GM18498 (cell line): Measurements from ENCODE around the gene KDM5B.
"Not testable (repeated sequence)": the region's sequence is repeated elsewhere in the genome, so short reads cannot be mapped to it uniquely, and the experiment has no call there.

ENCODE experiments used
- ATAC-seq: cut with Tn5 transposase; IDR thresholded peaks from one replicate; pipeline ENCODE4 v1.9.1; 2021; ENCODE audit warnings: mild to moderate bottlenecking, moderate library complexity; ENCODE audit not compliant: unreplicated experiment

KDM5B gene

DNA sequence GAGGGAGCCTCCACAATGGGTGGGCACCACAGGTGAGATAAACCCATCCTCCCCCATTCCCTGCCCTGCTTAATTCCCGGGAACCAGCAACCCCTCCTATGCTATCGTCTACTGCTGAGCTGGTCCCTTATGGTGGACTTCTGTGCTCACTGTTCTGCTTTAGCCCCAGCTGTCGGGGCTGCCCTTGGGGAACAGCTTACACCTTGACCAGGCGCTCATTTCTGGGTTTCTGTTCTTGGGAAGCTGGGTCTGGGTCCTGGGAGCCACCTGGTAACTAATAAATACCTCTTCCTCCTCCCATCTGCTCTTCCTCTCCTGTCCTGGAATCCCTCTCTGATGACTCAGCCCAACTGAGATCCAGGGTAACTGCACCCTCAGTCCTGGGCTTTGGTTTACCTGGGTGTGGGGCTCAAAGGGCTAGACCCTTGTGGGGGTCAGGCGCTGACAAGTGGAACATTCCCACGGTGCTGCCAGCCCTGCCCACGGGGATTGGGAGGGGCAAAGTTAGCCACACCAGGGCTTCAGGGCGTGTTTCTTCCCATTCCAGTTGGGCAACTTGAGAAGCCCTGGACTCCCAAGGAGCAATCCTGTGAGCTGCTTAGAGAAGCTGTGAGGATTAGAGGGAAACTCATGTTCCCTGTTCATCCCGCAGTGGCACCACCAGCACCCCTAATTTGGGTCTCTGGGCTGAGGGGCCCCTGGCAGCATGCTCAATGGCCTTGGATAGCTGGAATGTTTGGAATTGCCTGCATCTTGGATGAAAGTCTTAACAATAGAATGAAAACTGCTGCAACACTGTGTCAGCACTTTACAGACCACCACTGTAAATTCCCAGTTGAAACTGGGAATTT, 4.2 kb upstream of the KDM5B start:
- ATAC-seq: no peak

DNA sequence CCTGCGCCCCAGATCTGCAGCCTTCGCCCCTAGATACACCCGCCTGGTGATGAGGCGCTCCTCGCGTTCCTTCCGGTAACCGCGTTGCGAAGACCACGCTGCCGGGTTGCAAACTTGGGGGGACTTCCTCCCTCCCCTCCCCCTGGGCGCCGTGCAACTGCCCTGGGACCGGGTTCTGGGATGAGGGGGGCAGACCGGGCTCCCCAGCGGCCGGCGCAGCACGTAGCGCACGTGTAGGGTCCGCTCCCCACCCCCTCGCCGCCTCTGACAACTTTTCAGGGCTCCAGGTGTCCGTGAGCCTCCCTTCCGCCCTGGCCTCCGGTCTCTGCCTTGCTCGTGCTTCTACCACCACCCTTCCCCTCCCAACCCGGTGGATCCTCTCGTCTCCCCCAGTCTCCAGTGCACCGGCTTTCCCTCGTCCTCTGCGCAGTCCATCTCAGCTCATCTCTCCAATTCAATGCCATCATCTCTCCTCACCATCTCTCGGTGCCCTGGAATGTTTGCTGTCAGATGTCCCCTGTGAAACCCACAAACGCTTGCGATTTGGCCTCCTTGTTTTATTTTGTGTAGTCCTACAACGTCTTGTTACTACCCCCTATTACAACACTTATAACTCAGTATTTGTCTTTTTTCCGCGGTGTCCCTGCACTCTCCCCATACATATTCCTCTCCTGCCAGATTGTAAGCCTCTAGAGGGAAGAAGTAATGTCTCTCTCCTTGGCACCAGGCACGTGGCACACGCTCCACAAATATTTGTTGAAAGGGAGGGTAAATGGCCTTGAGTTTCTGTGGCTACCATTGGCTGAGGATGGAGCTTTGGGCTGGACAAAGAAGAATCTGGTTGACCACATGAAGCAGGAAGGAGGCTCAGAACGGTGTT, 3.3 kb upstream of the KDM5B start:
- peak; percentile 16 for ATAC-seq

DNA sequence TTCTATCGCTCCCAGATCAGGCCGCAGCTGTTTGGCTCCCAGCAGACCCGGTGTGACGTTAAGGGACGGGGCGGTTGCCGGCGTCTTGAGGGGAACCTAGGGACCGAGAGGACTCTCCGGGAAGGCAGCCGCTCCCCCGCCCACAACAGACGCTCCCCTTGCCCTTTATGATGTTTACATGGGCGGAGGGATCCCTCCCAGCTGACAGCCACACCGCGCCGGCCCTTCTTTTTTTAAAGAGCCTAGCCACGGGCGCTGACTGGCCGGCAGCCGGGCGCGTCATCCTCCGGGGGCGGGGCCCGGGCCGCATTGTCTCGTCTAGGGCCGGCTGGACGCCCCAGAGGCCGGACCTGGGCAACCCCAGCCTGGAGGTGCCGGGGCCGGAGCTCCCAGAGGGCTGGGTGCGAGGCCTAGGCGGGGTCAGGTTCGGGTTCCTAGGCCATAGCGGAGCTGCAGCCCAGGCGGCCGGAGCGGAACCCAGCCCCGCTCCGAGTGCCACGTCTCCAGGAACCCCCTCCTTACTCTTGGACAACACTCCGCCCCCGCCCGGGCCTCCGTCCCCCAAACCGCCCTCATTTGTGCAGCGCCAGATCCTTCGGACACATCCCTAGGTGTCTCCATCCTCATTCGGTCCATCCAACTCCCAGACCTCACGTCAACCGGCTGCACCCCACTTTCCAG, 2.5 kb upstream of the KDM5B start, which contains the start of gene PCAT6:
Gene PCAT6 (plus strand): TSS at position 340 of the 681 bp plus-strand sequence.
- ATAC-seq: peak; percentile 81

DNA sequence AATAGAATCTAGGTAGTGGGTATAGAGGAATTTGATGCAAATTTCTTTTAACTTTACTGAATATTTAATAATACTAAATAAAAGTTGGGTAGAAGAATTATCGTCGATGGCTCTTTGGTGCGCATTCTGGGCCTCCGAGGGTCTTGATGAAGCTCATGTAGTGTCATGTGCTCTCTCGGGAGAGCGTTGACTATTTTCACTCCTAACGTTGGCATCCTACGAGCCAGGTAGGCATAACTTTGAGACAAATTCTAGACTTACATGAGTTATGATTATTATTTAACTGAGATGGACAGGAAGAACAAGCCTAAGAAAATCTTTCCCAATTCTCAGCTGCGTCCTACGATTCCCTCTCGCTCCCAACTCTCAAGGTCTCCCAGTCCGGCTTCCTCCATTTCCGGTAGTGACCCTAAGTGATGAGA, 2.0 kb upstream of the KDM5B start:
- no peak for ATAC-seq

DNA sequence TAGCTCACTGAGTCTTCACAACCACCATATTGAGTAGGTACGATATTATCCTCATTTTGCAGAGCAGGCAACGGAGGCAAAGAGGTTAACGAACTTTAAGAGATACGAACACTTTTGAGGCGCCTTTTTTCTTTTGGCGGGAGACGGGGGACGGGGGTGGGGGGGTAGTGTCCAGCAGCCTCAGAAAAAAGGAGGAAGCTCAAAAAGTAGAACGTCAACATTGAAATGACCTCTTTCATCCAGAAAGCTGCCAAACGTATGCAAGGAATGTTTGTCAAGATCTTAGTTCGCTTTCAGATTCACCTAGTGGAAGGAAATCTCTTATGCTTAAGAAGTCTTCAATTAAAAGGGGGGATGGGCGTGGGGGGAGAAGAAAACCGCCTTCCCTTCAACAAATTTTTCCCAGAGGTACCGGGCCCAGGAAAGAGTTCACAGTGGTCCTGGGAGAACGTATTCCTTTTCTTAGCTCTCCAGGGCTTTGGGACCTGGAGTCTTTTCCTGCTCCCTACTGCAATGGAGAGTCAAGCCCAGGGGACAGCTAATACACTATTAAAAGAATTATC, 1.5 kb upstream of the KDM5B start:
- no peak for ATAC-seq

DNA sequence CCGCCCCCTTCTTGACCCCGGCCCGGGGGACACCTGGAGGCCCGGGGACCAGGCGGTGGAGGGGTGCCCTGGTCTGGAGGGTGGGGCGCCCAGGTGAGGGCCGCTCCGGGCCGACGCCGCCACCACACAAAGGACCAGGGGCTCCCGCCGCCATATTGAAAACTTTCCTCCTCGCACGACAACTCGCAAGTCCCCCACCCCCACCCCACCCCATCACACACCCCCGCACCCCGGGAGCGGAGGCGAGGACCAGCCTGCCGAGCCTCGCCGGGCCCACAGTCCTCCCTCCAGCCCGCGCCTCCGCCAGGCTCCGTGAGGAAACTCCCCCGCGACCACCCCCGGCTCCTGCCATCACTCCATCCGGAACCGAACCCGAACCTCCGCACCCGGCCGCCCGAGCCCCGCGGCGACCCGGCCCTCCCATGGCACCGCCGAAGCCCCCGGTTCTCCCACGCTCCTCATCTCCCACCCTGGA, 733 bp downstream of the KDM5B start:
- no peak for ATAC-seq

DNA sequence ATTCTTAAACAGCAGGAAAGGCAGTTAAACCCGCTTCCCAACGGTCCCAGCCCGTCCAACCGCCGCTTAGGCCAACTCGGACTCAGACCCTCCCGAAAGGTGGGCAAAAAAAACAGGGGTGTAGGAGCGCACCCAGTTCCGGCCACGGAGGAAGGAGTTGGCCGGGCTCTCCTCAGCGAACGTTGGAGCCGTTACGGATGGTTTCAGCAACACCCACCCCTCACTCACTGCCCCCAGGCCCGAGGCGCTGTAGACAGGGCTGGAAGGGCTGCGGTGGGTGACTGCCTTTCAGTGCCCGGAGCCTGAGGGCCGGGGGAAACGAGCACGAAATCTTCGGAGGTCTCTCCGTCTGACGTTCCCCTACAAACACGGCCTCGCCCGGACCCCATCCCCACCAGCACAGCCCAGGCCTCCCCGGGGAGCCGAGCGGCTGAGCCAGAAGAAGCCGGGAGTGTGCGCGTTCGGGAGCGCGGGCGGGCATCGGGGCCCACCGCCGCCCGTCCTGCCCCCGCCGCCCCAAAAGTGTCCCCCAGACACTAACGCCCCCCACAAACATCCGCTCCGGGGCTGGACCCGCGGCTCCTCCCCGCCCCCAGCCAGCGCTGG, 1.3 kb downstream of the KDM5B start:
- no peak for ATAC-seq

DNA sequence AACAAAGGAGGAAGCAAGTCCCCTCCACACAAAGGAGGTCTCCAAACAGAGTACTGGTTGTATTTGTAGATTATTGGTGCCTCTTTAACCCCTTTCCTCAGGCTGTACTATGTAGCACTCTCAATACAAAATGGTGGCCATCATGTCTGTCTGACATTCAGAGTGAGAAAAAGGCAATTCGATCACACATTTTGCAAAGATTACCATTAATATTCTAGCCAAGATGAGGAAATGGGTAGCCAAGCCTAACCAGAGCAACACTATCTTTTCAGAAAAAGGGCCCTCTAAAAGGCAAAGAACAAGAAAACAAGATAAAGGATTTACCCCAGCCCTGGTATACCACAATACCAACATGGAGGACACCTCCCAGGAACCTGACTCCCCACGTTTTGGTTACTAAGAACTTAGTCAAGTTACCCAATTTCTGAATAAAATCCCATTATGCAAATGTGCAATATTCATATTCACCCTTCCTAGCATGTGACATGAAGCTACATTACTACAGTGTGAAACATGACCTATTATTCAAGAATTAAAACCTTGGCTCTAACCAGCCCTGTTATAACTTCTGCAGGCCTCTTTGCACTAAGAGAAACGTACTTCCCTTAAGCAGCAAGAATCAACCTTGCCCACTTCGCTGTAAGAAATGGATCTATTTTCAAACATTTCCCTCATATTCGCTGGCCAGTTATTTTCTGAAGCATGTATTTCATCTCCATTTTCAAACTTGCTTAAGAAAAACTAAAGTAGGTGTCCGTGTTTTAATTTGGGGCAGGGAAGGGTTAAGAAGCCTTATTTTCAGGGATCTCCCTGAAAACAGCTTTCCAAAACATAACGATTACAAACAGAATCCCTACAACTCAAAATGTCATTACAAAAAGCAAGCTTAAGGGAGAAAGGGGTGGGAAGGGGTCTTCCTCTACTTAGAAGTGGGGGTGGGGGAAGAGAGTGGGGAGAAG, 2.1 kb downstream of the KDM5B start:
- no peak for ATAC-seq

DNA sequence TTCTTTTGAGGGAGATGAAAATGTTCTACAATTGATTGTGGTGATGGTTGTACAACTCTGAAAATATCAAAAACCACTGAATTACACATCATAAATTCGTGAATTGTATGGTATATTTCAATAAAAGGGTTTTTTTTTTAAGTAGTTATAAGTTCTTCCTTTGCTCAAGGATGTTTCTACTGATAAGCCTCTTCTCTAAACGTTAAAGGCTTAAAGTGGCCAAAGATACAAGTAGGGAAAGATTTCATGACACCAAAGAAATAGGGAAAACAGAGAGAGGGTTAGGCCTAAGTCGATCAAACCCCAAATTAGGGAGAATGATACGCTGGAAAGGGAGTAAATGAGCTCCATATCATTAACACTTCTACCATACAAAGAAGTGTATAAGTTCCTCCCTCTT, 4.1 kb downstream of the KDM5B start:
- ATAC-seq: no peak

DNA sequence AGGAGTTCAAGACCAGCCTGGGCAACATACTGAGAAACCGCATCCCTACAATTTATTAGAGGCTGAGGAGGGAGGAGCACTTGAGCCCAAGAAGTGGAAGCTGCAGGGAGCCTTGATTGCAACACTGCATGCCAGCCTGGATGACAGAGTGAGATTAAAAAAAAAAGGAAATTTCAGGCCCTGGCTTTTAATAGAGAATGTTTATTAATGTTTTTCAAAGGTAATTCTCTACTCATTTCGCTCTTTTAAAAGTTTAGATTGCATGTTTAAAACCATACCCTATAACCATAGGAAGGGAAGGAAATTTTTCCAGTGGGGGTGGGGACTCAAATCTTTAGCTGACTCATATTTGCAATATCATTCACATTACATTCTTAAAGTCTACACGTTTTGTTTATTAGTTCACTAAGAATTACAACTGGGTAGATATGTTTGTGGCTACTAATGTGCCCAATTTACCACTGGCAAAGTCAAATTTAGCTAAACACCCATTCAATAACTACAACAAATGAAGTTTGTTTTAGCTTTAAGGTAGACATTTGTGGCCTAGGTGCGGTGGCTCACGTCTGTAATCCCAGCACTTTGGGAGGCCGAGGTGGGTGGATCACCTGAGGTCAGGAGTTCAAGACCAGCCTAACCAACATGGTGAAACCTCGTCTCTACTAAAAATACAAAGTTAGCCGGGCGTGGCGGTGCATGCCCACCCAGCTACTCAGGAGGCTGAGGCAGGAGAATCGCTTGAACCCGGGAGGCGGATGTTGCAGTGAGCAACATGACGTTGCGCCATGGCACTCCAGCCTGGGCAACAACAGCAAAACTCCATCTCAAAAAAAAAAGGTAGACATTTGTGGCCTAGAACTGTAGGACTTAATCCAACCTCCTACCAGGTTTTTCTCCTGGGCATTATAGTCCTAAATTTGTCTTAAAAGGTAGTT, 5.0 kb downstream of the KDM5B start:
- no peak for ATAC-seq

DNA sequence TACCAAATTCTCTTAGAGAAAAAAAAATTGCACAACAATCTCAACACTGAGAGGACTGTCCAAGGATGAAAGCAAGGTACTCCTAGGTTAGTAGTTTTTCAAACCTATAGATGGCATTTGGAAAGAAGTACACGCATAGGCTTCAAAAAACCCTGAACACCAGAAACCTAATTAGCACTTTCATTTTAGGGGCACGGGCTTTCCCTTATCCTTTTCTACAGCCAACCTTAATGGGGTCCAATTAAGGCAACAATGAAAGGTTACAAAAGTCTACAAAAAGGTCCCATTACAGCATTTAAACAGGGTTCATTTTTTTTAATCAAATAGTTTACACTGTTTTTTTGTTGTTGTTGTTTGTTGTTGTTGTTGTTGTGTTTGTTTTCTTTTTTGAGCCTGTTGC, 6.2 kb downstream of the KDM5B start:
- ATAC-seq: no peak

DNA sequence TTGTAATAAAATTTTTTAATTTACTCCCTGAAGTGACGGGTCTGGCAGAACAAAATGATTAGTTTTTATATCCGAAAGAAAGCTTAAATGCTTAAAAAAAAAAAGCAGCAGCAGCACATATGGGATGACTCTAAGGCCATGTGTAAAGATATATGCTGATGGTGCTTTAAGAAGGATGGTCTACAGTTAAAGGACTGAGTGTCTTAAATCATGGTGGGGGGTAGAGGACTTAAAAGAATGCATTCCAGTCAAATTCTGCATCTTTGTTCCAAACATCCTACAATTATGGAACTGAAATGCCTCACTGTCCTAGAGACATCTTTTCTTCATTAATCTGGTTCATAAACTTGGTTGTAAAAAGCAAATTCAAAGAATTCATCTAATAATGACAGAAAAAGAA, 7.0 kb downstream of the KDM5B start:
- ATAC-seq: no peak

DNA sequence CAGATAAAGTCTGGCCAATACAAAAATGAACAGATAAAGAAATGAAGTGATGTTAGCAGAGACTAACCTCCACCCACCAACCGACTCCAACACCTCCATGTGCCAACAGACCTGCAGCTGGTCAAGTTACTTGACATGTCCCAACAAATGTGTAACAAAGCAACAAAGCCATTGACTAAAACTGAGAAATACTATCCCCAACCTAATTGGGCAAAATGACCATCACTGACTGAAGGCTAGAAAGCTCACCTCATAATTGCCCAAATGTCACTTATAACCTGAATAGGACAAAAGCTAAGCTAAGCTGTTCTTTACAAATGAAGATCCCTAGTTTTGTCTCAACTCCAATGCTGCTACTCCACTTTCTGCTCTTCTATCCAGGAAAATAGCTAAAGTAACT, 7.5 kb downstream of the KDM5B start:
- ATAC-seq: no peak

DNA sequence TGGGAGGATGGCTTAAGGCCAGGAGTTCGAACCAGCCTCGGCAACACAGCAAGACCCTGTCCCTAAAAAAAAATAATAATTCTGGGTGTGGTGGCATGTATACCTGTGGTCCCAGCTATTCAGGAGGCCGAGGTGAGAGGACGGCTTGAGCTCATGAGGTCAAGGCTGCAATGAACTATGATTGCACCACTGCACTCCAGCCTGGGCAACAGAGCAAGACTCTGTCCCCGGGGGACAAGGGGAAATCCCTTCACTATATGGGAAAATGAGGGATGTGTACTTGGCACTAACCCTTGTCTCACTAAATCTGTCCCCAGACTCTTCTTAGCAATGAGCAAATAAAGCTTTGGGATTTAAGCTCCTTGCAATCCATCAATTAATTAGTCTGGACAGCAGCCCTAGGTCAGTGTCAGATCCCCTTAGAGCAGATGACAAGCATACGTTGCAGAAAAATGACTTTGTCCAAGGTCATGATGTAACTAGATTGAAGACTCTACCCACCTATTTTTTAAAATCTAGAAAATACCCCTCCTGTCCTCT, 9.4 kb downstream of the KDM5B start:
- no peak for ATAC-seq

DNA sequence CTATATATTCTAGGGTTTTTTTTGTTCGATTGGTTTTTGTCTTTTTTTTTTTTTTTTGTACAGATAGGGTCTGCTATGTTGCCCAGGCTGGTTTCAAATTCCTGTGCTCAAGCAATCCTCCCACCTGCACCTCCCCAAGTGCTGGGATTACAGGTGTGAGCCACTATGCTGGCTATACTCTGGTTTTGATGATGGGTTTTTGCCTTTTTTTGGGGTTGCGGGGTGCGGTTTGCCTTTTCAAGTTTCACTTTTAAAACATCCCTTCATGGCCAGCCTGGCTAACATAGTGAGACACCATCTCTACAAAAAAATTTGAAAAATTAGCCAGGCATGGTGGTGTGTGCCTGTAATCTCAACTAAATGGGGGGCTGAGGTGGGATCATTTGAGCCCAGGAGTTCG, 10.0 kb downstream of the KDM5B start:
- ATAC-seq: no peak

DNA sequence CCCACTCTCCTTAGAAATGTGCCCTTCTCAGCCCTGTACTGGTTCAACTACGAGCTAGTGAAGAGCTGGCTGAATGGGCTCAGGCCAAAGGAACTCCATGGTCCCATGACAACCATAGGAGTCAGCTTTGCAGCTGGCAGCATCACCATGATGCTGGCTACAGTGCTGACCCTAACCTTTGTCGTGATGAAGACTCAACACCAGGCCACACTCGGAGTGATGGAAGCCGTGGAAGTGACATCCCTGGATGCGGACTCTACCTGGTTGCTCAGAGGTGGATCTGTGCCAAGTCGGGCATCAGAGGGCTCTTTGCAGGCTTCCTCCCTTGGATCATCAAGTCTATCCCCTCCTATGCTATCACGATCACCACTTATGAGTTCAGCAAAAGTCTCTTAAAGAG, 11.6 kb downstream of the KDM5B start:
- ATAC-seq: no peak

DNA sequence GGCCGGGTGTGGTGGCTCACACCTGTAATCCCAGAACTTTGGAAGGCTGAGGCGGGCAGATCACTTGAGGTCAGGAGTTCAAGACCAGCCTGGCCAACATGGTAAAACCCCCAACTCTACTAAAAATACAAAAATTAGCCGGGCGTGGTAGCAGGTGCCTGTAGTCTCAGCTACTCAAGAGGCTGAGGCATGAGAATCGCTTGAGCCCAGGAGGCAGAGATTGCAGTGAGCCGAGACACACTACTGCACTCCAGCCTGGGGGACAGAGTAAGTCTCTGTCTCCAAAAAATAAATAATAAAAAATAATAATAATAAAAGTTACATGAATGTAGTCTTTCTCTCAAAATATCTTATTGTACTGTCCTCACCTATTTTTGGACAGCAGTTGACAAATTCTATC, 13.3 kb downstream of the KDM5B start:
- ATAC-seq: not testable (repeated sequence)
